GM04503 (cell line): ENCODE results near the gene SDF2L1.

Experiments used
- DNase-seq: peaks from one replicate; pipeline ENCODE4 v3.0.0-alpha.2; 2012; ENCODE audit warnings: low read depth

SDF2L1 gene

GRCh38 chr22:21622011-21622918 lies 19.8 kb upstream of the SDF2L1 start:
- DNase-seq, result no peak

GRCh38 chr22:21622919-21623647 lies 19.0 kb upstream of the SDF2L1 start:
- DNase-seq, result no peak

- DNase-seq, result no peak
Measured at GRCh38 chr22:21623648-21623970, 18.5 kb upstream of the SDF2L1 start.

GRCh38 chr22:21624120-21624879 lies 17.8 kb upstream of the SDF2L1 start:
- no peak for DNase-seq

GRCh38 chr22:21624880-21625791 lies 17.0 kb upstream of the SDF2L1 start:
- no peak for DNase-seq

- DNase-seq, result no peak
Measured at GRCh38 chr22:21626073-21626734, 15.9 kb upstream of the SDF2L1 start.

- DNase-seq, result no peak
Measured at GRCh38 chr22:21626735-21627469, 15.2 kb upstream of the SDF2L1 start.

- DNase-seq, result no peak
Measured at GRCh38 chr22:21628386-21629254, 13.5 kb upstream of the SDF2L1 start.

GRCh38 chr22:21629255-21630149 lies 12.6 kb upstream of the SDF2L1 start, which contains the start of gene YDJC:
YDJC (minus strand) TSS chr22:21630022; CDS start chr22:21630014, 8 bp downstream.
- DNase-seq, result no peak

- no peak for DNase-seq
Measured at GRCh38 chr22:21631025-21631424, 11.1 kb upstream of the SDF2L1 start.

- DNase-seq, result no peak
Measured at GRCh38 chr22:21632237-21632895, 9.7 kb upstream of the SDF2L1 start, which contains the start of gene CCDC116. CCDC116 (plus strand) TSS chr22:21632760; CDS start chr22:21633182, 422 bp downstream.

- no peak for DNase-seq
Measured at GRCh38 chr22:21632931-21633330, 9.2 kb upstream of the SDF2L1 start.

- no peak for DNase-seq
Measured at GRCh38 chr22:21633481-21633880, 8.6 kb upstream of the SDF2L1 start.

GRCh38 chr22:21634081-21634480 lies 8.0 kb upstream of the SDF2L1 start:
- DNase-seq, result no peak

- DNase-seq, result no peak
Measured at GRCh38 chr22:21634844-21635243, 7.3 kb upstream of the SDF2L1 start.

- no peak for DNase-seq
Measured at GRCh38 chr22:21635771-21636510, 6.2 kb upstream of the SDF2L1 start.
